Mononuclear cell (primary cell): ENCODE data around the gene MUC4. TPM values are rescaled to one million over a fixed set of nuclear protein-coding genes. Genes with fewer than 3 reads are reported as not detected.
"Not testable (repeated sequence)": the region's sequence is repeated elsewhere in the genome, so short reads cannot be mapped to it uniquely, and the experiment has no call there.

ENCODE experiments used
- H3K27me3 ChIP-seq: 2 replicates; pipeline ENCODE4 v1.6.0; 2011; ENCODE audit warnings: low read length, control low read depth; ENCODE audit not compliant: insufficient read depth
- H3K4me1 ChIP-seq: 2 replicates; pipeline ENCODE4 v1.5.1; 2011; ENCODE audit warnings: mild to moderate bottlenecking, low read length, control low read depth; ENCODE audit not compliant: insufficient read depth
- H3K4me3 ChIP-seq: 2 replicates; pipeline ENCODE4 v1.5.1; 2011; ENCODE audit warnings: mild to moderate bottlenecking, low read length, moderate library complexity
- H3K9me3 ChIP-seq: 2 replicates; pipeline ENCODE4 v1.5.1; 2011; ENCODE audit warnings: low read depth, mild to moderate bottlenecking, control low read depth, low read length
- total RNA-seq: library from RNA; depleted of rRNA; stranded (reverse); fragments of >200 nt; gene quantifications from one replicate; pipeline ENCODE4 v1.2.3, GENCODE V29; 2012

MUC4 gene
- total RNA-seq, 1 donor, result under 0.01 TPM

DNA sequence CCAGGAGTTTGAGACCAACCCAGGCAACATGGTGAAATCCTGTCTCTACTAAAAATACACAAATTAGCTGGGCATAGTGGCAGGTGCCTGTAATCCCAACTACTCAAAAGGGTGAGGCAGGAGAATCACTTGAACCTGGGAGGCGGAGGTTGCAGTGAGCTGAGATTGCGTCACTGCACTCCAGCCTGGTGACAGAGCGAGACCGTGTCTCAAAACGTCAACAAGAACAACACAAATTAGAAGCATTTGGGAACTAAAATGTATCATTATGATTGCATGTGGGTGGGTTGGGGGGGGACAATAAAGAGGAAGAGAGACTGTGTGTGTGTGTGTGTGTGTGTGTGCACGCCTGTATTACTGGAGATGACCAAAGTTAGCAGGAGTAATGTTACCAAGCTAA, 73.9 kb downstream of the MUC4 start:
- H3K4me3 ChIP-seq, H3K9me3 ChIP-seq, H3K4me1 ChIP-seq, H3K27me3 ChIP-seq: not testable (repeated sequence)

DNA sequence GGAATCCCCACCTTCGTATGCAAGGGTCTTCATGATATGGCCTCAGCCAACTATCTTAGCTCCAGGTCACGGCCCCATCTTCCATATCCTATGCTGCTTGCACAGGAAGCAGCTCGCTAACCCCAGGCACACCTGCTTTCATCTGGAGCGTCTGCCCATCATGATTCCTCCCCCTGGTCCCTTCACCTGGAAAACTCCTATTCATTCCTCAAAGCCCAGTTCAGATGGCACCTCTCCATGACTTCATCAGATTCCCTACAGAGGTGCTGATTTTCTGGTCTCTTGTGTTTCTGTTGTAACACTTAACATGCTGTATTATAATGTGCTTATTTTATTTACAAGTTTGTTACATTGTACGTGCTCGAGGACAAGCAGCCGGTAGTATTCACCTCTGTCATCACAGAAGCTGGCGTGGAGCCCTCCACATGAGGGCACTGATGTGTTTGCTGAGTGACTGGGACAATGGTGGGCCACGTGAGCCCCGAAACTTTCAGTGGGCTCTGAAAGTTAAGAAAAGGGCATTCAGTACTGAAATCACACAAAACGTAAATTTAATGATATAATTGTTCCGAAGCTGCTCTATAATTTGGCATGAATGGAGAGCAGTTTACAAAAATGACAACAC, 74.8 kb downstream of the MUC4 start:
- H3K4me3 ChIP-seq, result no peak overlapping the region
- no peaks in the 10 kb centered on the region for H3K4me1 ChIP-seq

DNA sequence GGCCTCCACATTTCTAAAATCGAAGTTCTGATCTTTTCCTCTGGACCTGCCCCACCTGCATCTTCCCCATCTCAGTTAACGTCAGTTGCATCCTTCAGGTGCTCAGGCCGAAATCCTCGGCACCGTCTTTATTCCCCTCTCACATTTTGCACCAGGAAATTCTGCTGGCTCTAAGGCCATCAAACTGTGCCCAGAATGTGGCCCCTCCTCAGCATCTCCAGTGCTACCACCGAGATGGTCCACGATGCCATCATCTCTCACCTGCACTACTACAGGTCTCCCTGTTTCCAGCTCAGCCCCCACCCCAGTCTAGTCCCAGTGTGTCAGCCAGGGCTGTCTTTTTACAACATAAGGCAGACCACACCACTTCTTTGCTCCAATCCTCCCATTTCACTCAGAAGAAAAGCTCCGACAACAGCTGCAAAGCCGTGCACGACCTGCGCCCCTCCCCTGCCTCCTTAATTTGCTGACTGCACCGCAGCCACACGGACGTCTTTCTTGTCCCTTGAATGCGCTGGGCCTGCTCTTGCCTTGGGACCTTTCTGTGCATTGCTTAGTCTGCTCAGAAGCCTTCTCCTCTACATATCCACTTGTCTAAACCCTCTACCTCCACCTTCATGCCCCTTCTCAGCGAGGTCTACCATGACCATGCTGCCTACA, 76.6 kb downstream of the MUC4 start:
- Histone ChIP-seq H3K27me3 (no peaks in the 10 kb centered on the region), H3K4me3 (no peak overlapping the region), H3K4me1 (no peaks in the 10 kb centered on the region), H3K9me3 (no peaks in the 10 kb centered on the region)

More for the DNA sequence above, 74.8 kb downstream of the MUC4 start:
- Histone ChIP-seq H3K27me3 (no peaks in the 10 kb centered on the region), H3K9me3 (no peaks in the 10 kb centered on the region)

- no peak overlapping the region for H3K4me3 ChIP-seq
- no peaks in the 10 kb centered on the region for H3K9me3 ChIP-seq
- H3K4me1 ChIP-seq, result no peaks in the 10 kb centered on the region
- no peaks in the 10 kb centered on the region for H3K27me3 ChIP-seq
These were observed 78.8 kb downstream of the MUC4 start for GRCh38 chr3:195732940-195733339.

GRCh38 chr3:195731356-195731905, 80.3 kb downstream of the MUC4 start:
- H3K27me3 ChIP-seq, result no peaks in the 10 kb centered on the region

GRCh38 chr3:195729476-195730251, 82.1 kb downstream of the MUC4 start:
- Histone ChIP-seq H3K27me3 (no peaks in the 10 kb centered on the region), H3K4me3 (no peak overlapping the region), H3K4me1 (no peaks in the 10 kb centered on the region), H3K9me3 (no peaks in the 10 kb centered on the region)

More at GRCh38 chr3:195731356-195731905, 80.3 kb downstream of the MUC4 start:
- H3K4me3 ChIP-seq, result no peak overlapping the region
- no peaks in the 10 kb centered on the region for H3K4me1 ChIP-seq
- no peaks in the 10 kb centered on the region for H3K9me3 ChIP-seq

- not testable (repeated sequence) for H3K4me3 ChIP-seq, H3K27me3 ChIP-seq, H3K9me3 ChIP-seq, H3K4me1 ChIP-seq
These were observed 82.9 kb downstream of the MUC4 start for GRCh38 chr3:195728789-195729188.

DNA sequence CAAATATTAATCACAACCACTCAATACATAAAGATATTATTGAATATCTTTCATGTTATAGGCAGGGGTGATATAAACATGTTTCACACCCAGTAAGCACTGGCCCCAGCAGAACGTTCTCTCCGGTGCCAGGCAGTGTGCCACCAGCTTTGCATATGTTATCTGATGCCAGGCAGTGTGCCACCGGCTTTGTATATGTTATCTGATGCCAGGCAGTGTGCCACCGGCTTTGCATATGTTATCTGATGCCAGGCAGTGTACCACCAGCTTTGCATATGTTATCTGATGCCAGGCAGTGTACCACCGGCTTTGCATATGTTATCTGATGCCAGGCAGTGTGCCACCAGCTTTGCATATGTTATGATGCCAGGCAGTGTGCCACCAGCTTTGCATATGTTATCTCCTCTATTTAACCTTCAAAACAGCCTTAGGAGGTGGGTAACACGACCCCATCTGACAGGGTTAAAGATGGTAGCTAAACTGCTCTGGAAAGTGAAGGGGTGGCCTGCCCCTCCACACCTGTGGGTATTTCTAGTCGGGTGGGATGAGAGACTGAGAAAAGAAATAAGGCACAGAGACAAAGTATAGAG, 84.0 kb downstream of the MUC4 start:
- H3K9me3 ChIP-seq, result no peaks in the 10 kb centered on the region
- no peak overlapping the region for H3K4me3 ChIP-seq

DNA sequence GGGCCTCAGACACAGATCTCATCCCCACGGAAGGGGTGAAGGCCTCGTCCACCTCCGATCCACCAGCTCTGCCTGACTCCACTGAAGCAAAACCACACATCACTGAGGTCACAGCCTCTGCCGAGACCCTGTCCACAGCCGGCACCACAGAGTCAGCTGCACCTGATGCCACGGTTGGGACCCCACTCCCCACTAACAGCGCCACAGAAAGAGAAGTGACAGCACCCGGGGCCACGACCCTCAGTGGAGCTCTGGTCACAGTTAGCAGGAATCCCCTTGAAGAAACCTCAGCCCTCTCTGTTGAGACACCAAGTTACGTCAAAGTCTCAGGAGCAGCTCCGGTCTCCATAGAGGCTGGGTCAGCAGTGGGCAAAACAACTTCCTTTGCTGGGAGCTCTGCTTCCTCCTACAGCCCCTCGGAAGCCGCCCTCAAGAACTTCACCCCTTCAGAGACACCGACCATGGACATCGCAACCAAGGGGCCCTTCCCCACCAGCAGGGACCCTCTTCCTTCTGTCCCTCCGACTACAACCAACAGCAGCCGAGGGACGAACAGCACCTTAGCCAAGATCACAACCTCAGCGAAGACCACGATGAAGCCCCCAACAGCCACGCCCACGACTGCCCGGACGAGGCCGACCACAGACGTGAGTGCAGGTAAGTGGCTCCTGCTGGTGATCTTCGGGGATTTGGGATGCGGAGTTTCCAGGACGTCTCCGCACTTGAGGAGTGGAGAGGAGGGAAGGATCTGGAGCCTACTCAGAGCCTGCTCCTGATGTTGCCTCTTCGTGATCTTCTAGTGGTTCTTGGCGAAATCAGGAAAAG, 85.6 kb downstream of the MUC4 start:
- H3K4me1 ChIP-seq, H3K4me3 ChIP-seq, H3K27me3 ChIP-seq, H3K9me3 ChIP-seq: not testable (repeated sequence)

More for the DNA sequence above, 84.0 kb downstream of the MUC4 start:
- Histone ChIP-seq H3K27me3 (no peaks in the 10 kb centered on the region), H3K4me1 (no peaks in the 10 kb centered on the region)

- not testable (repeated sequence) for H3K27me3 ChIP-seq, H3K4me3 ChIP-seq, H3K9me3 ChIP-seq, H3K4me1 ChIP-seq
These were observed 87.4 kb downstream of the MUC4 start for GRCh38 chr3:195724363-195724762.

DNA sequence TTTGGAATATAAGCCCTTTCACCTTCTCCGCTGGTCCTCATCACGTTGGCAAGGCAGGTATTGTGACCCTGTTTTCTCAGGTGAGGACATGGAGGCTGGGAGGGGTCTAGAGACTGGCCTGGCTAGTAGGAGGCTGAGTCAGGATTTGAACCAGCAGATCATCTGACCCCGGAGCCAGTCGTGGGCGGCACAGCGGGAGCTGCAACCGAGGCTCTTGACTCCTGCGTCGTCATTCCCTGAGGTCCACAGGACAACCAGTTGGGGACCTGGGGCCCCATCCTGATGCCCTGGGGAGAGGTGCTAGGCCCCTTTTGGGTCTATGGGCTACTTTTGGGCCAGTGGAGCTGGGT, 88.8 kb downstream of the MUC4 start:
- H3K9me3 ChIP-seq, H3K27me3 ChIP-seq, H3K4me3 ChIP-seq, H3K4me1 ChIP-seq: not testable (repeated sequence)

- H3K9me3 ChIP-seq, H3K27me3 ChIP-seq, H3K4me3 ChIP-seq, H3K4me1 ChIP-seq: not testable (repeated sequence)
These were observed 89.4 kb downstream of the MUC4 start for GRCh38 chr3:195722139-195722995.

DNA sequence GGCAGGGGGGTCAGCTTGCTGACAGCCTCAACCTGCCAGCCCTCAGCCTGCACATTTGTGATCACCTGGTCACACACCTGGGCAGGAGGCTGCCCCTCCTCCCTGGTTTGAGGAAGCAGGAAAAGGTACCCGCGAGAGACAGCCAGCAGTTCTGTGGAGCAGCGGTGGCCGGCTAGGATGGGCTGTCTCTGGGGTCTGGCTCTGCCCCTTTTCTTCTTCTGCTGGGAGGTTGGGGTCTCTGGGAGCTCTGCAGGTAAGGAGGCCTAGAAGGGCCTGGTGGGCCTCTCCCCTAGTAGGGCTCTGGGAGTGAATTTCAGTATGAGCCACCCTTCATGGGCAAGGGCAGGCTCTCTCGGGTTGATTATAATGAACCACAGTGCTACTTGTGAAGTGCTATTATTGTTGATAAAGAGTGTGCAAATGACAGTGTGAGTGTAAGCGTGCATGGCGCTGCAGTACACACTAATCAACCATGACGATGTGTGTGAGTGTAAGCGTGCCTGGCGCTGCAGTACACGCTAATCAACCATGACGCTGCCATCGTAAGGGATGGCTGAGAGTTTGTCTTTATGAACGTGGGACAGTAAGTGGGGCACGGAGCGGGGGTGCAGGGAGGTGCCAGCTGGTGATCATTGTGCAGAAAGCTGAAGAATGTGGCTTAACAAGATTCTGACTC, 90.8 kb downstream of the MUC4 start, which contains the start of gene MUC20:
MUC20 (plus strand) TSS at position 148 of the 676 bp plus-strand sequence; CDS start at position 178, 30 bp downstream.
- not testable (repeated sequence) for H3K9me3 ChIP-seq, H3K27me3 ChIP-seq, H3K4me3 ChIP-seq, H3K4me1 ChIP-seq
